Measurements from ENCODE around the gene ZDHHC11B. TPM values are rescaled to one million over a fixed set of nuclear protein-coding genes. Genes with fewer than 3 reads are reported as not detected.

Gene ZDHHC11B
- total RNA-seq, 1 experiment from 2014 or later, result 0.40 TPM

GRCh38 chr5:760363-761058 is 24.0 kb downstream of the ZDHHC11B start:
- H3K9me2 ChIP-seq (replicated peaks; ENCODE audit: low read length), result no peaks in the 10 kb centered on the region
- H4K20me1 ChIP-seq (ENCODE audit: low read length), result no peaks in the 10 kb centered on the region
- H3K4me1 ChIP-seq (ENCODE audit: insufficient read depth, low read length), result peaks cover 11% of the 10 kb centered on the region
- intact Hi-C loops (cut with micrococcal nuclease), result no loop called here
- no peak overlapping the region for H3K4me3 ChIP-seq (ENCODE audit: low read length)
- H3K27me3 ChIP-seq (ENCODE audit: low read length), result no peaks in the 10 kb centered on the region
- H3K9me3 ChIP-seq (ENCODE audit: low read length), result no peaks in the 10 kb centered on the region
- POLR2A ChIA-PET (ENCODE audit: unreplicated experiment), result no interaction called here
- no peak overlapping the region for H3K4me2 ChIP-seq (ENCODE audit: low read length)
- no TSS peak for BruUV-seq (replicated peaks)
- H3F3A ChIP-seq (ENCODE audit: low read length, unreplicated experiment), result no peaks in the 10 kb centered on the region
- DNase-seq (no peak), ATAC-seq (no peak)
- no peaks in the 10 kb centered on the region for H3K79me2 ChIP-seq (ENCODE audit: low read length)
- H3K9ac ChIP-seq (ENCODE audit: low read length), result no peak overlapping the region
- no peaks in the 10 kb centered on the region for H3K36me3 ChIP-seq (ENCODE audit: low read depth, low read length)
- no peak overlapping the region for H3K27ac ChIP-seq (ENCODE audit: low read length)
- CTCF ChIA-PET, result no interaction called here
- no peak for TF ChIP-seq EZH2 (IDR thresholded peaks at IDR 0.05; ENCODE audit: low read length, unreplicated experiment)
- TF ChIP-seq, protein P1, sequence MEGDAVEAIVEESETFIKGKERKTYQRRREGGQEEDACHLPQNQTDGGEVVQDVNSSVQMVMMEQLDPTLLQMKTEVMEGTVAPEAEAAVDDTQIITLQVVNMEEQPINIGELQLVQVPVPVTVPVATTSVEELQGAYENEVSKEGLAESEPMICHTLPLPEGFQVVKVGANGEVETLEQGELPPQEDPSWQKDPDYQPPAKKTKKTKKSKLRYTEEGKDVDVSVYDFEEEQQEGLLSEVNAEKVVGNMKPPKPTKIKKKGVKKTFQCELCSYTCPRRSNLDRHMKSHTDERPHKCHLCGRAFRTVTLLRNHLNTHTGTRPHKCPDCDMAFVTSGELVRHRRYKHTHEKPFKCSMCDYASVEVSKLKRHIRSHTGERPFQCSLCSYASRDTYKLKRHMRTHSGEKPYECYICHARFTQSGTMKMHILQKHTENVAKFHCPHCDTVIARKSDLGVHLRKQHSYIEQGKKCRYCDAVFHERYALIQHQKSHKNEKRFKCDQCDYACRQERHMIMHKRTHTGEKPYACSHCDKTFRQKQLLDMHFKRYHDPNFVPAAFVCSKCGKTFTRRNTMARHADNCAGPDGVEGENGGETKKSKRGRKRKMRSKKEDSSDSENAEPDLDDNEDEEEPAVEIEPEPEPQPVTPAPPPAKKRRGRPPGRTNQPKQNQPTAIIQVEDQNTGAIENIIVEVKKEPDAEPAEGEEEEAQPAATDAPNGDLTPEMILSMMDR (conservative IDR thresholded peaks at IDR 0.05; ENCODE audit: low read depth, low read length), result no peak
- TF ChIP-seq EZH2phosphoT487 (IDR thresholded peaks at IDR 0.05; ENCODE audit: borderline replicate concordance, low read length), result no peak
- no peak overlapping the region for H2AFZ ChIP-seq (ENCODE audit: low read length)

DNA sequence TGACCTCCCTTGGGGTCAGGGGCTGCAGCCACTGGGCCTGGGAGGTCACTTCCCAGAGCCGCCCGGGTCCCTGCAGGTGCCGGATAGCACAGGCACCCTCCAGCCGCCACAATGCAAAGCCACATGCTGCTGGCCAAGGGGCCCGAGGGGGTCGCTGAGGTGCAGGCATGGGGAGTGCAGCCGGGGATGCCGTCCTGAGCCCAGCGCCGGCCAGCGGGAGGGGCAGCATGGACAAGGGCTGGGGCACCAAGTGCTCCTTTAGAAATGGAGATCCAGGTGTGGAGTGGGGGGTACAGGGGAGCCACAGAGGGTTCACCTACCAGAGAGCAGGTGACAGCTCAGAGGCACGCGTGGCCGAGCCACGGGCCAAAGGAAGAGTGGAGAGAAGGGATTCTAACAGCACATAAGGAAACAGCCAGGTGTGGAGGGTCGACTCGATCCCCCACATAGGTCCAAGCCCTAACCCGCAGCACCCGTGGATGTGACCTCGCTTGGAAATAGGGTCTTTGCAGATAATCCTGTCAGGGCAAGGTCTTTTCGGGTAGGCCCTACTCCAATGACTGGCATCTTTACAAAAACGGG is 24.7 kb downstream of the ZDHHC11B start:
- no peaks in the 10 kb centered on the region for H3K27me3 ChIP-seq (ENCODE audit: low read length)
- no peak overlapping the region for H2AFZ ChIP-seq (ENCODE audit: low read length)
- H3K36me3 ChIP-seq (ENCODE audit: low read depth, low read length), result no peaks in the 10 kb centered on the region
- ATAC-seq, result no peak
- H3K9me3 ChIP-seq (ENCODE audit: low read length), result no peaks in the 10 kb centered on the region
- H3K4me2 ChIP-seq (ENCODE audit: low read length), result no peak overlapping the region
- no TSS peak for BruUV-seq (replicated peaks)
- peaks cover 11% of the 10 kb centered on the region for H3K4me1 ChIP-seq (ENCODE audit: insufficient read depth, low read length)
- intact Hi-C loops (cut with micrococcal nuclease), result no loop called here
- H3K79me2 ChIP-seq (ENCODE audit: low read length), result no peaks in the 10 kb centered on the region
- H3K4me3 ChIP-seq (ENCODE audit: low read length), result no peak overlapping the region
- no peaks in the 10 kb centered on the region for H3K9me2 ChIP-seq (replicated peaks; ENCODE audit: low read length)
- no peaks in the 10 kb centered on the region for H4K20me1 ChIP-seq (ENCODE audit: low read length)
- no peak for DNase-seq
- H3K27ac ChIP-seq (ENCODE audit: low read length), result no peak overlapping the region
- CTCF ChIA-PET, result no interaction called here
- H3F3A ChIP-seq (ENCODE audit: low read length, unreplicated experiment), result no peaks in the 10 kb centered on the region
- POLR2A ChIA-PET (ENCODE audit: unreplicated experiment), result no interaction called here
- no peak overlapping the region for H3K9ac ChIP-seq (ENCODE audit: low read length)
- TF ChIP-seq EZH2phosphoT487 (IDR thresholded peaks at IDR 0.05; ENCODE audit: borderline replicate concordance, low read length) (no peak), EZH2 (IDR thresholded peaks at IDR 0.05; ENCODE audit: low read length, unreplicated experiment) (no peak)
- TF ChIP-seq, protein P1 (conservative IDR thresholded peaks at IDR 0.05; ENCODE audit: low read depth, low read length), result no peak

GRCh38 chr5:759111-759751 is 25.3 kb downstream of the ZDHHC11B start:
- Histone ChIP-seq H3K9ac (ENCODE audit: low read length) (no peak overlapping the region), H3K9me2 (replicated peaks; ENCODE audit: low read length) (no peaks in the 10 kb centered on the region), H3K36me3 (ENCODE audit: low read depth, low read length) (no peaks in the 10 kb centered on the region), H4K20me1 (ENCODE audit: low read length) (no peaks in the 10 kb centered on the region), H3K27me3 (ENCODE audit: low read length) (no peaks in the 10 kb centered on the region), H3K9me3 (ENCODE audit: low read length) (no peaks in the 10 kb centered on the region), H3K27ac (ENCODE audit: low read length) (no peak overlapping the region), H2AFZ (ENCODE audit: low read length) (peak overlapping the region; percentile 35; the same call in 1 of the 2 replicates), H3K4me3 (ENCODE audit: low read length) (peak overlapping the region; percentile 23; the same call in 1 of the 2 replicates), H3K79me2 (ENCODE audit: low read length) (no peaks in the 10 kb centered on the region), H3K4me1 (ENCODE audit: insufficient read depth, low read length) (peaks cover 11% of the 10 kb centered on the region), H3F3A (ENCODE audit: low read length, unreplicated experiment) (no peaks in the 10 kb centered on the region), H3K4me2 (ENCODE audit: low read length) (peak overlapping the region; percentile 72)
- DNase-seq, result peak; percentile 57
- ChIA-PET CTCF (no interaction called here), POLR2A (ENCODE audit: unreplicated experiment) (no interaction called here)
- BruUV-seq (replicated peaks), result no TSS peak
- intact Hi-C loops (cut with micrococcal nuclease), result no loop called here
- ATAC-seq, result peak; percentile 71
- TF ChIP-seq EZH2phosphoT487 (IDR thresholded peaks at IDR 0.05; ENCODE audit: borderline replicate concordance, low read length) (no peak), EZH2 (IDR thresholded peaks at IDR 0.05; ENCODE audit: low read length, unreplicated experiment) (no peak)
- TF ChIP-seq, protein P1 (conservative IDR thresholded peaks at IDR 0.05; ENCODE audit: low read depth, low read length), result no peak
